ENCODE results near the gene MPC2. TPM values are rescaled to one million over a fixed set of nuclear protein-coding genes. Genes with fewer than 3 reads are reported as not detected.

The MPC2 gene
- polyA plus RNA-seq, 3 donors = 14.2 to 70.3 (median 59.4) TPM

DNA sequence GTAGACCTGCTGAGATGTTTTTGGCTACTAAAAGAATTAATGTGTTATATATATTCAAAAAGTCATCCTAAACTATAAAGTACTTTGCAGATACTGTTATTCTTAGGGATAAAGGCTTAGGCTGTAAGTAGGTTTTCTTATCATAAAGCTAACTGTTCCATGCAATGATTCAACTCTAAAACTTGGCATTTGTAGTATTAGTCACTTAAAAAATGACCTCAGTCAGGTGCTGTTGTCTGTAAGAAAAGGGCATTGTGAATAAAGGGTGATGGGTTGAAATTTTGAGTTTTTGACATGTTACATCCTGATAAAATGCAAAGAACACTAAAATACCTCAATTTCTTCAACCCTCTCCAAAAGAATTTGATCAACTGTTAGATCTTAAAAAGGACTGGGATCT is 55.8 kb downstream of the MPC2 start:
- H3K27me3 ChIP-seq (ENCODE audit: control insufficient read depth in 2 of 2, insufficient read depth in 2 of 2, low read length in 2 of 2) = no peaks in the 10 kb centered on the region
- H3K36me3 ChIP-seq (replicated peaks in 1 of 2; ENCODE audit: control insufficient read depth in 1 of 2, insufficient read depth in 2 of 2, low read length in 2 of 2) = no peaks in the 10 kb centered on the region
- intact Hi-C loops (cut with micrococcal nuclease) = no loop called here
- no peak overlapping the region for H2AFZ ChIP-seq (ENCODE audit: insufficient read depth, low read depth, low read length, poor library complexity, severe bottlenecking)
- Mint-ChIP-seq H3K36me3 (no peaks in the 10 kb centered on the region), H3K9me3 (peaks cover 0 to 5% (median 4%) of the 10 kb centered on the region in 7 donors), H3K27me3 (ENCODE audit: low read depth in 3 of 3) (no peaks in the 10 kb centered on the region), H3K4me1 (no peaks in the 10 kb centered on the region), H3K27ac (no peak overlapping the region), H3K4me3 (no peak overlapping the region)
- no peak overlapping the region for H3K4me3 ChIP-seq (replicated peaks in 1 of 3; ENCODE audit: low read depth in 2 of 3, low read length in 3 of 3)
- TF ChIP-seq, protein P1, sequence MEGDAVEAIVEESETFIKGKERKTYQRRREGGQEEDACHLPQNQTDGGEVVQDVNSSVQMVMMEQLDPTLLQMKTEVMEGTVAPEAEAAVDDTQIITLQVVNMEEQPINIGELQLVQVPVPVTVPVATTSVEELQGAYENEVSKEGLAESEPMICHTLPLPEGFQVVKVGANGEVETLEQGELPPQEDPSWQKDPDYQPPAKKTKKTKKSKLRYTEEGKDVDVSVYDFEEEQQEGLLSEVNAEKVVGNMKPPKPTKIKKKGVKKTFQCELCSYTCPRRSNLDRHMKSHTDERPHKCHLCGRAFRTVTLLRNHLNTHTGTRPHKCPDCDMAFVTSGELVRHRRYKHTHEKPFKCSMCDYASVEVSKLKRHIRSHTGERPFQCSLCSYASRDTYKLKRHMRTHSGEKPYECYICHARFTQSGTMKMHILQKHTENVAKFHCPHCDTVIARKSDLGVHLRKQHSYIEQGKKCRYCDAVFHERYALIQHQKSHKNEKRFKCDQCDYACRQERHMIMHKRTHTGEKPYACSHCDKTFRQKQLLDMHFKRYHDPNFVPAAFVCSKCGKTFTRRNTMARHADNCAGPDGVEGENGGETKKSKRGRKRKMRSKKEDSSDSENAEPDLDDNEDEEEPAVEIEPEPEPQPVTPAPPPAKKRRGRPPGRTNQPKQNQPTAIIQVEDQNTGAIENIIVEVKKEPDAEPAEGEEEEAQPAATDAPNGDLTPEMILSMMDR (IDR thresholded peaks at IDR 0.05) = no peak
- H3K79me2 ChIP-seq (ENCODE audit: insufficient read depth, low read length) = no peaks in the 10 kb centered on the region
- no peaks in the 10 kb centered on the region for H3K9me3 ChIP-seq (replicated peaks in 1 of 2; ENCODE audit: control insufficient read depth in 1 of 2, insufficient read depth in 1 of 2, low read length in 2 of 2)
- H3K4me1 ChIP-seq (ENCODE audit: control insufficient read depth in 1 of 2, insufficient read depth in 2 of 2, low read length in 2 of 2) = no peaks in the 10 kb centered on the region
- DNase-seq = no peak
- H3K4me2 ChIP-seq (replicated peaks; ENCODE audit: extremely low read depth, low read length, poor library complexity, severe bottlenecking) = no peak overlapping the region
- H3K27ac ChIP-seq (ENCODE audit: low read depth in 1 of 2, low read length in 2 of 2) = no peak overlapping the region
- no peak overlapping the region for H3K9ac ChIP-seq (ENCODE audit: insufficient read depth, low read length, poor library complexity, severe bottlenecking)
- H4K20me1 ChIP-seq (ENCODE audit: insufficient read depth, low read length) = no peaks in the 10 kb centered on the region

DNA sequence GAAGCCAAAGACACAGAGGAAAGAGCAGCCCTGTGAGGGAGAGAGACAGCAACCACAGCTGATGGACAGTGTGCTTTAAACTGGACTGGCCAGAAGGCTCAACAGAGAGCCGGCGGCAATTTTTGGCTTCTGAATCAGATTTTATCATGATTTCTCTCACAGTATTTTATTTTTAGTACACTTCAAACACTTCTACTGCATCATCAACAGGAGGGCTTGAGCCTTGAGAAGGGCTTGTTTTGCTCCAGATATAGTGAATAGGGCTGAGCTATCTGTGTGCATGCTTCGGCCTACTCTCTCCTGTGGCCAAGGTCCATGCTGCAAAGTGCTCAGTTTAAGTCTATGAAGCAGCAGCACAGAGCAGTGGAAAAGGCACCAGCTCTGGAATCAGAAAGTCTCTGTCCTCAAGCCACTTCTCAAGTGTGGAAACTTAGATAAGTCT is 56.3 kb downstream of the MPC2 start:
- H3K79me2 ChIP-seq (ENCODE audit: insufficient read depth, low read length) = no peaks in the 10 kb centered on the region
- no peak overlapping the region for H2AFZ ChIP-seq (ENCODE audit: insufficient read depth, low read depth, low read length, poor library complexity, severe bottlenecking)
- no peaks in the 10 kb centered on the region for H3K36me3 ChIP-seq (replicated peaks in 1 of 2; ENCODE audit: control insufficient read depth in 1 of 2, insufficient read depth in 2 of 2, low read length in 2 of 2)
- no peak overlapping the region for H3K27ac ChIP-seq (ENCODE audit: low read depth in 1 of 2, low read length in 2 of 2)
- H3K4me3 Mint-ChIP-seq = no peak overlapping the region
- H3K9me3 Mint-ChIP-seq = peaks cover 0 to 4% (median 0%) of the 10 kb centered on the region in 7 donors
- no peaks in the 10 kb centered on the region for H3K36me3 Mint-ChIP-seq
- H3K4me3 ChIP-seq (replicated peaks in 1 of 3; ENCODE audit: low read depth in 2 of 3, low read length in 3 of 3) = no peak overlapping the region
- intact Hi-C loops (cut with micrococcal nuclease) = no loop called here
- DNase-seq = no peak
- no peak overlapping the region for H3K9ac ChIP-seq (ENCODE audit: insufficient read depth, low read length, poor library complexity, severe bottlenecking)
- H3K4me1 Mint-ChIP-seq = no peaks in the 10 kb centered on the region
- H3K9me3 ChIP-seq (replicated peaks in 1 of 2; ENCODE audit: control insufficient read depth in 1 of 2, insufficient read depth in 1 of 2, low read length in 2 of 2) = no peaks in the 10 kb centered on the region
- H3K4me2 ChIP-seq (replicated peaks; ENCODE audit: extremely low read depth, low read length, poor library complexity, severe bottlenecking) = no peak overlapping the region
- WGBS (ENCODE audit: insufficient coverage) = no CpG with 5 or more reads among the region's 3 CpGs
- H3K4me1 ChIP-seq (ENCODE audit: control insufficient read depth in 1 of 2, insufficient read depth in 2 of 2, low read length in 2 of 2) = no peaks in the 10 kb centered on the region
- no peaks in the 10 kb centered on the region for H3K27me3 ChIP-seq (ENCODE audit: control insufficient read depth in 2 of 2, insufficient read depth in 2 of 2, low read length in 2 of 2)
- H3K27me3 Mint-ChIP-seq (ENCODE audit: low read depth in 3 of 3) = peaks cover 0 to 3% (median 0%) of the 10 kb centered on the region in 3 donors
- H3K27ac Mint-ChIP-seq = no peak overlapping the region
- TF ChIP-seq, protein P1 (IDR thresholded peaks at IDR 0.05) = no peak
- no peaks in the 10 kb centered on the region for H4K20me1 ChIP-seq (ENCODE audit: insufficient read depth, low read length)

Data from CD14-positive monocyte (primary cell).